ENCODE data around the gene SDR9C7. TPM values are rescaled to one million over a fixed set of nuclear protein-coding genes. Genes with fewer than 3 reads are reported as not detected.

SDR9C7 gene
- total and polyA plus RNA-seq, 2 experiments from 2014 or later, result not detected

DNA sequence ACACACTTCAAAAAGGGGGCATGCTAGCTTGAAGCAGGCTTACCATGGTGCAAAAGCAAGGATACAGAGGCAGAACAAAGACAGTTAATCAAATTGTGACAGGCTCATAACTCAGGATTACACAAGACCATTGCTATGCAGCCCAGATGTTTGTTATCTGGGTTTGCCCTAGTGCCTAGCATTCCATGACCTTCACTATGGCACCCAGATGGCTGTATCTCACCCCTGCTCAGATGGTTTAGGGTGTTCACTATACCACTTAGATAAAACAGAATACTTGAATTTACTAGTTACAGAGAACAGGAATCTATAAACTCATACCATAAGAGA is 56.2 kb downstream of the SDR9C7 start:
- no peak overlapping the region for H3K4me3 ChIP-seq
- H3K36me3 ChIP-seq (replicated peaks; ENCODE audit: insufficient read depth, low read depth), result no peaks in the 10 kb centered on the region
- H3K4me2 ChIP-seq, result no peak overlapping the region
- no peak overlapping the region for H2AFZ ChIP-seq
- no peaks in the 10 kb centered on the region for H3K9me3 ChIP-seq (ENCODE audit: low read depth)
- no peaks in the 10 kb centered on the region for H3K9me2 ChIP-seq (replicated peaks; ENCODE audit: insufficient read depth)
- no peak for DNase-seq (ENCODE audit: low spot score)
- TF ChIP-seq, protein P1, sequence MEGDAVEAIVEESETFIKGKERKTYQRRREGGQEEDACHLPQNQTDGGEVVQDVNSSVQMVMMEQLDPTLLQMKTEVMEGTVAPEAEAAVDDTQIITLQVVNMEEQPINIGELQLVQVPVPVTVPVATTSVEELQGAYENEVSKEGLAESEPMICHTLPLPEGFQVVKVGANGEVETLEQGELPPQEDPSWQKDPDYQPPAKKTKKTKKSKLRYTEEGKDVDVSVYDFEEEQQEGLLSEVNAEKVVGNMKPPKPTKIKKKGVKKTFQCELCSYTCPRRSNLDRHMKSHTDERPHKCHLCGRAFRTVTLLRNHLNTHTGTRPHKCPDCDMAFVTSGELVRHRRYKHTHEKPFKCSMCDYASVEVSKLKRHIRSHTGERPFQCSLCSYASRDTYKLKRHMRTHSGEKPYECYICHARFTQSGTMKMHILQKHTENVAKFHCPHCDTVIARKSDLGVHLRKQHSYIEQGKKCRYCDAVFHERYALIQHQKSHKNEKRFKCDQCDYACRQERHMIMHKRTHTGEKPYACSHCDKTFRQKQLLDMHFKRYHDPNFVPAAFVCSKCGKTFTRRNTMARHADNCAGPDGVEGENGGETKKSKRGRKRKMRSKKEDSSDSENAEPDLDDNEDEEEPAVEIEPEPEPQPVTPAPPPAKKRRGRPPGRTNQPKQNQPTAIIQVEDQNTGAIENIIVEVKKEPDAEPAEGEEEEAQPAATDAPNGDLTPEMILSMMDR (IDR thresholded peaks at IDR 0.05; ENCODE audit: poor library complexity), result no peak
- TF ChIP-seq EZH2phosphoT487 (IDR thresholded peaks at IDR 0.05; ENCODE audit: low read depth, severe bottlenecking, unreplicated experiment) (no peak), EZH2 (IDR thresholded peaks at IDR 0.05; ENCODE audit: borderline replicate concordance) (no peak)
- peaks cover 5% of the 10 kb centered on the region for H3K4me1 ChIP-seq (ENCODE audit: insufficient read depth)
- no peaks in the 10 kb centered on the region for H4K20me1 ChIP-seq (ENCODE audit: insufficient read depth, poor library complexity, severe bottlenecking)
- no peaks in the 10 kb centered on the region for H3K27me3 ChIP-seq
- H3K27ac ChIP-seq, result no peak overlapping the region
- H3K79me2 ChIP-seq, result no peaks in the 10 kb centered on the region

DNA sequence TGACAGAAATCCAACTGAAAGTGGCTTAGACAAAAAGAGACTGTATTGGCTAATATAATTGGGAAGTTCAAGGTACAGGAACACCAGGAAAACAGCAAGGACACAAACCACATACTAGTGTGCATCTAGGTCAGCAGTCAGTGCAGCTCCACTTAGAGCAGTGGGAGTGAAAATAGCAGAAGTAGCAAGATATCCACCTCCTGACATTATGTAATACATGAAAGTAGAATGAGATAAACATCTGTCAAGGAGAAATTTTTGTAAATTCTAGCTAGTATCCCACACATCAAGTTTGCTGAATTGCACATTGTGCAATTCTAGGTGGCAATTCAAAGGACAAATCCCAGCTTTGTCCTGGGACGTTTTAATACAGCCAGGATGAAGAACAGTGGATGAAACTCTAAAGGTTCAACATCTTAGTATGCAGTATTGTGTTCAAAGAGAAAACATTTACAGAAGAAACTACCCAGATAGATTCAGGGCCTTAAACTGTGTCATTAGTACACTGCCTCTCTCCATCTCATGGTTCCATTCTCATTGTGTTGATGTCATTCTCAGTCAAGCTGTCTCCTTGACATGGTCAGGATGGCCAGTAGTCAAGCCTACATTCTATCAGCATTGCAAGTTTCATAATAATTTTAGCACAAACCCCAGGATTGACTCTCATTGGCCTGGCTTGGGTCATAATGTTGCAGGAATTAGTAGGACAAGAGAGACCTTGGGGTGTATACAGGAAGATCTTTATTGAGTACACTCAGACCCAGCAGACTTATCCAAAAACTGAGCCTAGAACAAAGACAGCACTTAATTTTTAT is 56.8 kb downstream of the SDR9C7 start:
- Histone ChIP-seq H3K4me3 (no peak overlapping the region), H3K27me3 (no peaks in the 10 kb centered on the region), H4K20me1 (ENCODE audit: insufficient read depth, poor library complexity, severe bottlenecking) (no peaks in the 10 kb centered on the region), H2AFZ (no peak overlapping the region), H3K36me3 (replicated peaks; ENCODE audit: insufficient read depth, low read depth) (no peaks in the 10 kb centered on the region), H3K9me3 (ENCODE audit: low read depth) (no peaks in the 10 kb centered on the region), H3K9me2 (replicated peaks; ENCODE audit: insufficient read depth) (no peaks in the 10 kb centered on the region), H3K4me2 (no peak overlapping the region), H3K4me1 (ENCODE audit: insufficient read depth) (peaks cover 5% of the 10 kb centered on the region), H3K27ac (no peak overlapping the region), H3K79me2 (no peaks in the 10 kb centered on the region)
- WGBS (ENCODE audit: low lambda C conversion rate, missing lambda C conversion rate), result 54% methylated on average over 1 of the region's 1 CpG
- DNase-seq (ENCODE audit: low spot score), result no peak
- TF ChIP-seq EZH2phosphoT487 (IDR thresholded peaks at IDR 0.05; ENCODE audit: low read depth, severe bottlenecking, unreplicated experiment) (no peak), EZH2 (IDR thresholded peaks at IDR 0.05; ENCODE audit: borderline replicate concordance) (no peak)
- TF ChIP-seq, protein P1 (IDR thresholded peaks at IDR 0.05; ENCODE audit: poor library complexity), result no peak

DNA sequence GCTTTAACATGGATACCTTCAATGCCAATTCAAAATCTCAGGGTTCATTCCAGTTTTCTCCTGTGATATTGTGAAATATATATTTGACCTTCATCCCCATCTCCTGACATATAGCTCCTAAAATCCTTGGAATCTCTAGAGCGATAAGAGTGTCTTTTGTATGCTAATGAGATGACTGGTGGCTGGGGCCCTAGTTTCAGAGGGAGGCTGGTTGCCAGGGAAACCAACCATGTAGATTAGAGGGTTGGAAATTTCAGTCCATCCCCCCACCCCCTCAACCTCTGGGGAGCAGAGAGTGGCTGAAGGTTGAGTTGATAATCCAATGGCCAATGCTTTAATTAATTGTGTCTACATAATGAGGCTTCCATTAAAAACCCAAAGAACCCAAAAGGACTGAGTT is 59.4 kb downstream of the SDR9C7 start:
- H3K4me1 ChIP-seq (ENCODE audit: insufficient read depth), result peaks cover 5% of the 10 kb centered on the region
- H3K27me3 ChIP-seq, result no peaks in the 10 kb centered on the region
- WGBS (ENCODE audit: low lambda C conversion rate, missing lambda C conversion rate), result 61% methylated on average over 1 of the region's 1 CpG
- TF ChIP-seq EZH2 (IDR thresholded peaks at IDR 0.05; ENCODE audit: borderline replicate concordance) (no peak), EZH2phosphoT487 (IDR thresholded peaks at IDR 0.05; ENCODE audit: low read depth, severe bottlenecking, unreplicated experiment) (no peak)
- H2AFZ ChIP-seq, result no peak overlapping the region
- H3K27ac ChIP-seq, result no peak overlapping the region
- H3K9me2 ChIP-seq (replicated peaks; ENCODE audit: insufficient read depth), result no peaks in the 10 kb centered on the region
- no peaks in the 10 kb centered on the region for H3K79me2 ChIP-seq
- H3K4me3 ChIP-seq, result no peak overlapping the region
- DNase-seq (ENCODE audit: low spot score), result no peak
- H3K9me3 ChIP-seq (ENCODE audit: low read depth), result no peaks in the 10 kb centered on the region
- no peaks in the 10 kb centered on the region for H4K20me1 ChIP-seq (ENCODE audit: insufficient read depth, poor library complexity, severe bottlenecking)
- H3K4me2 ChIP-seq, result no peak overlapping the region
- no peaks in the 10 kb centered on the region for H3K36me3 ChIP-seq (replicated peaks; ENCODE audit: insufficient read depth, low read depth)

DNA sequence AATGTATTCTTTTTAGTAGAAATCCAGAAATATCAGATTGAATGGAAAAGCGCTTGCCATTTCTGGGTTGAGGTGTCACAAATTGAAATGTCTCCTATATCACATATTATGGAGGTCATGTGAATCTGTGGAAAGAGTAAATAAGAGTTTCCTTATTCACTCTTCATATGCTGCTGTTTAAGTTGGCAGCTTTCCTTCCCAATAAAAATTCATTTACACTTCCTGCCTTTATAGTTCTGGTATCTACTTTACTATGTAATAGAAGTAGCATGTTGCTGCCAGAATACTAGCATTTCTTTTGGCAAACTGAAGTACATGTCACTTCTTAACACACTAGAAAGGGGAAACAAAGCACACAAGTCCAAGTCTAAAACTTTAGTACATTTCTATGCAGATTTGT is 60.8 kb downstream of the SDR9C7 start:
- Histone ChIP-seq H3K9me3 (ENCODE audit: low read depth) (no peaks in the 10 kb centered on the region), H3K9me2 (replicated peaks; ENCODE audit: insufficient read depth) (no peaks in the 10 kb centered on the region), H3K4me3 (no peak overlapping the region), H3K4me2 (no peak overlapping the region), H3K27ac (no peak overlapping the region), H3K79me2 (no peaks in the 10 kb centered on the region), H3K4me1 (ENCODE audit: insufficient read depth) (peaks cover 5% of the 10 kb centered on the region), H3K27me3 (no peaks in the 10 kb centered on the region), H3K36me3 (replicated peaks; ENCODE audit: insufficient read depth, low read depth) (no peaks in the 10 kb centered on the region), H4K20me1 (ENCODE audit: insufficient read depth, poor library complexity, severe bottlenecking) (no peaks in the 10 kb centered on the region), H2AFZ (no peak overlapping the region)
- no peak for DNase-seq (ENCODE audit: low spot score)
- WGBS (ENCODE audit: low lambda C conversion rate, missing lambda C conversion rate), result 58% methylated on average over 1 of the region's 1 CpG
- TF ChIP-seq, protein P1 (IDR thresholded peaks at IDR 0.05; ENCODE audit: poor library complexity), result no peak
- TF ChIP-seq EZH2 (IDR thresholded peaks at IDR 0.05; ENCODE audit: borderline replicate concordance), result no peak
- TF ChIP-seq EZH2phosphoT487 (IDR thresholded peaks at IDR 0.05; ENCODE audit: low read depth, severe bottlenecking, unreplicated experiment), result no peak

All from hepatocyte (in vitro differentiated cells).